MM.1S (cell line): ENCODE results near the gene AP3D1.

ENCODE experiments used
- DNase-seq: peaks from one replicate; pipeline ENCODE4 v3.0.0-alpha.2; 2015
- H2AFZ ChIP-seq: fragments of 300-600 bp; sonication (generic); 2 replicates; pipeline ENCODE4 v1.6.0; 2016; ENCODE audit warnings: antibody characterized with exemption, low read length
- H3F3A ChIP-seq: fragments of 300-600 bp; sonication (generic); 2 replicates; pipeline ENCODE4 v1.6.1; 2016; ENCODE audit warnings: mild to moderate bottlenecking, antibody characterized with exemption, low read length, moderate library complexity, mixed read lengths; ENCODE audit not compliant: insufficient read depth
- H3K27ac ChIP-seq: fragments of 300-600 bp; sonication (generic); 2 replicates; pipeline ENCODE4 v1.5.1; 2016; ENCODE audit warnings: mild to moderate bottlenecking, low read length
- H3K27me3 ChIP-seq: fragments of 300-600 bp; sonication (generic); replicated peaks from 2 replicates; pipeline ENCODE4 v1.6.0; 2016; ENCODE audit warnings: low read length; ENCODE audit not compliant: insufficient read depth
- H3K36me3 ChIP-seq: fragments of 300-600 bp; sonication (generic); replicated peaks from 2 replicates; pipeline ENCODE4 v1.6.1; 2016; ENCODE audit warnings: mild to moderate bottlenecking, low read length, mixed read lengths; ENCODE audit not compliant: insufficient read depth
- H3K4me1 ChIP-seq: fragments of 300-600 bp; sonication (generic); 2 replicates; pipeline ENCODE4 v1.6.1; 2016; ENCODE audit warnings: low read length, mixed read lengths
- H3K4me2 ChIP-seq: fragments of 300-600 bp; sonication (generic); 2 replicates; pipeline ENCODE4 v1.6.0; 2016; ENCODE audit warnings: low read depth, low read length
- H3K4me3 ChIP-seq: fragments of 300-600 bp; sonication (generic); 2 replicates; pipeline ENCODE4 v1.5.1; 2016; ENCODE audit warnings: low read length, mixed read lengths
- H3K79me2 ChIP-seq: fragments of 300-600 bp; sonication (generic); 2 replicates; pipeline ENCODE4 v1.6.1; 2016; ENCODE audit warnings: mixed run types, low read length, mixed read lengths
- H3K9ac ChIP-seq: fragments of 300-600 bp; sonication (generic); 2 replicates; pipeline ENCODE4 v1.6.1; 2016; ENCODE audit warnings: low read length, mixed read lengths
- H3K9me2 ChIP-seq: fragments of 300-600 bp; sonication (generic); replicated peaks from 2 replicates; pipeline ENCODE4 v1.6.1; 2016; ENCODE audit warnings: mild to moderate bottlenecking, low read length, mixed read lengths; ENCODE audit not compliant: insufficient read depth
- H3K9me3 ChIP-seq: fragments of 300-600 bp; sonication (generic); replicated peaks from 2 replicates; pipeline ENCODE4 v1.6.1; 2016; ENCODE audit warnings: mild to moderate bottlenecking, low read length, mixed read lengths; ENCODE audit not compliant: insufficient read depth
- H4K20me1 ChIP-seq: fragments of 300-600 bp; sonication (generic); 2 replicates; pipeline ENCODE4 v1.6.1; 2016; ENCODE audit warnings: mild to moderate bottlenecking, low read length, moderate library complexity, mixed read lengths; ENCODE audit not compliant: insufficient read depth
- EZH2 ChIP-seq: fragments of 300-600 bp; sonication (generic); optimal IDR thresholded peaks from 2 replicates; pipeline ENCODE3; 2017; ENCODE audit warnings: low read depth, mild to moderate bottlenecking, antibody characterized with exemption, low read length, mixed read lengths
- EZH2phosphoT487 ChIP-seq: fragments of 300-600 bp; sonication (generic); IDR thresholded peaks from 2 replicates; pipeline ENCODE4 v1.6.1; 2018; ENCODE audit warnings: antibody characterized with exemption, low read length
- TF ChIP-seq, protein P1 (sequence below): fragments of 300-600 bp; sonication (generic); IDR thresholded peaks from 2 replicates; pipeline ENCODE4 v1.5.1; 2016; ENCODE audit warnings: antibody characterized with exemption, low read length, mixed read lengths

The AP3D1 gene

DNA sequence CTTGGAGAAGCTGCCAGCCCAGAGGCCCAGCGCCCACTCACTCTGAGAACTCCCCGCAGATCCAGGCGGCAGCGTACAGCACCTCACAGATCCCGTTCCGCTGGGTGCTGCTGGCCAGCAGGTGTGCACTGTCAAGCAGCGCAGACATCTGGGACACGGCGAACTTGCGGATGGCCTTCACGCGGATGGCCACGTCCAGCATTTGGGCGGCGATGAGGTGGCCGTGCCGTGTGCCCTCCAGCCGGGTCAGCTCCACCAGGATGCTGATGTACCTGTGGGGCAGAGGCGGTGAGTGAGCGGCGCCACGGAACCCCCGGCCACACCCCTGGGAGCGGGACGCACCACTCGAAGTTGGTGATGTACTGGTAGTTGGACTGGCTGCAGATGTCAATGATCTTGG lies 30.5 kb downstream of the AP3D1 start:
- no peaks in the 10 kb centered on the region for H3K9me2 ChIP-seq
- no peak overlapping the region for H3K9ac ChIP-seq
- no peak overlapping the region for H3K4me3 ChIP-seq
- TF ChIP-seq EZH2 = no peak
- TF ChIP-seq, protein P1, sequence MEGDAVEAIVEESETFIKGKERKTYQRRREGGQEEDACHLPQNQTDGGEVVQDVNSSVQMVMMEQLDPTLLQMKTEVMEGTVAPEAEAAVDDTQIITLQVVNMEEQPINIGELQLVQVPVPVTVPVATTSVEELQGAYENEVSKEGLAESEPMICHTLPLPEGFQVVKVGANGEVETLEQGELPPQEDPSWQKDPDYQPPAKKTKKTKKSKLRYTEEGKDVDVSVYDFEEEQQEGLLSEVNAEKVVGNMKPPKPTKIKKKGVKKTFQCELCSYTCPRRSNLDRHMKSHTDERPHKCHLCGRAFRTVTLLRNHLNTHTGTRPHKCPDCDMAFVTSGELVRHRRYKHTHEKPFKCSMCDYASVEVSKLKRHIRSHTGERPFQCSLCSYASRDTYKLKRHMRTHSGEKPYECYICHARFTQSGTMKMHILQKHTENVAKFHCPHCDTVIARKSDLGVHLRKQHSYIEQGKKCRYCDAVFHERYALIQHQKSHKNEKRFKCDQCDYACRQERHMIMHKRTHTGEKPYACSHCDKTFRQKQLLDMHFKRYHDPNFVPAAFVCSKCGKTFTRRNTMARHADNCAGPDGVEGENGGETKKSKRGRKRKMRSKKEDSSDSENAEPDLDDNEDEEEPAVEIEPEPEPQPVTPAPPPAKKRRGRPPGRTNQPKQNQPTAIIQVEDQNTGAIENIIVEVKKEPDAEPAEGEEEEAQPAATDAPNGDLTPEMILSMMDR = no peak
- TF ChIP-seq EZH2phosphoT487 = no peak
- peaks cover 25% of the 10 kb centered on the region for H3K36me3 ChIP-seq
- DNase-seq = no peak
- no peak overlapping the region for H2AFZ ChIP-seq
- H3F3A ChIP-seq = no peaks in the 10 kb centered on the region
- H3K27ac ChIP-seq = no peak overlapping the region
- no peaks in the 10 kb centered on the region for H4K20me1 ChIP-seq
- H3K27me3 ChIP-seq = no peaks in the 10 kb centered on the region
- no peaks in the 10 kb centered on the region for H3K9me3 ChIP-seq
- no peaks in the 10 kb centered on the region for H3K4me1 ChIP-seq
- peaks cover 31% of the 10 kb centered on the region; the same call in 1 of the 2 replicates for H3K79me2 ChIP-seq
- no peak overlapping the region for H3K4me2 ChIP-seq

DNA sequence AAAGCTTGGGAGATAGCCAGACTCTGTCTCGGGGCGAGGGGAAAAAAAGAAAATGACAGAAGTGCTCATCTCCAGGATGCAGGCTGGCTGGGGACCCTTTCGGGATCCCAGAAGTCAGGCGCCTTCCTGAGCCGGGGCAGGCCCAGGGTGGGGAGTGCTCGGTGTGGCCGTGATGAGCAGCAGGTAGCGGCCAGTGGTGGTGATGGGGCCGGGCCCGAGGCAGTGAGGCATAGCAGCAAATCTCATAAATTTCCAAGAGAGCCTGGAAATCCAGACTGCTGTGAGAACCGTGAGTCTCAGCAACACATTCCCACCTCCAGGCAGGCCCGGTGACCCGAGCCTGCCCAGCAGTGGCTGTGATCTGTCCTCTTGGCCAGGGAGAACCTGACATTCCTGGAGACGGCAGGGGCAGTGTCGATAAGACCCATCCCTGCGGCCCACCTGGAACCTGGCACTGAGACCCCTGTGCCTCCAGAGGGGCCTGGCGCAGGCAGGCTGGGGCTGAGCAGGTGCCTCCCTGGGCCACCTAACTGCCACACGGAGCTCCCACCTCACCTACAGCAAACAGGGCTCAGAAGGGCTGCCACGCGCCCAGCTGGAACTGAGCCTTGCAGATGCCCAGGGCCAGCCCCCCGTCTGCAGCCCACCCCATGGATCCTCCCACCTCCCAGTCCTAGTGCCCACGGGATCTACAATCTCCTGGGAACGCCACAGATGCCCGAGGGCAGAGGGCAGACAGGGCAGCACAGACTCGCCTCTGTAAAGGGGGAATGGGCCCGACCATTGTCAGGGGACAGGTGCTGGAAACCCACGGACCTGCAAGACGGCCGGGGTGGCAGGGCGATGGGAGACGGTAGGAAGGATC lies 31.2 kb downstream of the AP3D1 start:
- H3K79me2 ChIP-seq = peaks cover 31% of the 10 kb centered on the region; the same call in 1 of the 2 replicates
- H3F3A ChIP-seq = no peaks in the 10 kb centered on the region
- H3K27me3 ChIP-seq = no peaks in the 10 kb centered on the region
- H3K9me2 ChIP-seq = no peaks in the 10 kb centered on the region
- TF ChIP-seq EZH2 (no peak), EZH2phosphoT487 (no peak)
- TF ChIP-seq, protein P1 = no peak
- no peaks in the 10 kb centered on the region for H4K20me1 ChIP-seq
- H3K27ac ChIP-seq = no peak overlapping the region
- H2AFZ ChIP-seq = no peak overlapping the region
- no peak overlapping the region for H3K4me2 ChIP-seq
- no peaks in the 10 kb centered on the region for H3K4me1 ChIP-seq
- no peaks in the 10 kb centered on the region for H3K9me3 ChIP-seq
- H3K4me3 ChIP-seq = no peak overlapping the region
- H3K36me3 ChIP-seq = peaks cover 25% of the 10 kb centered on the region
- H3K9ac ChIP-seq = no peak overlapping the region
- no peak for DNase-seq

GRCh38 chr19:2118438-2118837 lies 32.9 kb downstream of the AP3D1 start:
- Histone ChIP-seq H3F3A (no peaks in the 10 kb centered on the region), H3K27ac (no peak overlapping the region), H3K79me2 (peaks cover 24% of the 10 kb centered on the region; the same call in 1 of the 2 replicates), H4K20me1 (no peaks in the 10 kb centered on the region), H3K9me2 (no peaks in the 10 kb centered on the region), H3K36me3 (peaks cover 23% of the 10 kb centered on the region), H3K9me3 (no peaks in the 10 kb centered on the region), H3K4me2 (no peak overlapping the region), H3K9ac (no peak overlapping the region), H3K4me3 (no peak overlapping the region), H2AFZ (no peak overlapping the region), H3K4me1 (no peaks in the 10 kb centered on the region), H3K27me3 (no peaks in the 10 kb centered on the region)
- TF ChIP-seq EZH2 = no peak
- TF ChIP-seq, protein P1 = no peak
- no peak for TF ChIP-seq EZH2phosphoT487
- no peak for DNase-seq
